PC-9 (cell line): ENCODE results near the gene DLGAP1. TPM values are rescaled to one million over a fixed set of nuclear protein-coding genes. Genes with fewer than 3 reads are reported as not detected.

Experiments
- BruUV-seq: library from RNA; stranded (reverse); fragments of 400-500 nt; replicated peaks from 2 replicates; lab custom pipeline; 2021; lab: Mats Ljungman, UMichigan
- CTCF ChIA-PET: fragments of 300-600 bp; sonication (Branson Sonifier 250); formaldehyde crosslinking; loops from one replicate; lab custom pipeline; 2022; ENCODE audit warnings: antibody characterized with exemption; lab: Charles Lee
- POLR2A ChIA-PET: fragments of 300-600 bp; sonication (Branson Sonifier 250); formaldehyde crosslinking; loops from one replicate; lab custom pipeline; 2022; ENCODE audit warnings: antibody characterized with exemption; ENCODE audit not compliant: unreplicated experiment; lab: Charles Lee
- DNase-seq, 2 experiments: peaks; one replicate each; pipeline versions ENCODE4 v3.0.0 to v3.0.0-alpha.2; 2015 to 2022; ENCODE audit warnings: mixed read lengths in 1 of 2
- H2AFZ ChIP-seq: fragments of 200-600 bp; sonication (generic); 2 replicates; pipeline ENCODE4 v1.8.1; 2017; ENCODE audit warnings: antibody characterized with exemption
- H3F3A ChIP-seq: fragments of 200-600 bp; sonication (generic); 2 replicates; pipeline ENCODE4 v1.8.1; 2017; ENCODE audit warnings: antibody characterized with exemption, mild to moderate bottlenecking, low read depth; ENCODE audit not compliant: insufficient read depth
- H3K27ac ChIP-seq: fragments of 200-600 bp; sonication (generic); 2 replicates; pipeline ENCODE4 v1.6.1; 2016; ENCODE audit warnings: mixed run types
- H3K27me3 ChIP-seq: fragments of 200-600 bp; sonication (generic); 2 replicates; pipeline ENCODE4 v1.6.1; 2016; ENCODE audit warnings: low read depth, mixed run types; ENCODE audit not compliant: insufficient read depth
- H3K36me3 ChIP-seq: fragments of 200-600 bp; sonication (generic); 2 replicates; pipeline ENCODE4 v1.6.1; 2016; ENCODE audit warnings: low read depth, mixed run types
- H3K4me1 ChIP-seq: fragments of 200-600 bp; sonication (generic); replicated peaks from 2 replicates; pipeline ENCODE4 v1.6.1; 2016; ENCODE audit warnings: mixed run types; ENCODE audit not compliant: insufficient read depth
- H3K4me2 ChIP-seq: fragments of 200-600 bp; sonication (generic); 2 replicates; pipeline ENCODE4 v1.6.1; 2017; ENCODE audit warnings: mixed run types
- H3K4me3 ChIP-seq: fragments of 200-600 bp; sonication (generic); 2 replicates; pipeline ENCODE4 v1.6.1; 2016; ENCODE audit warnings: mixed run types
- H3K79me2 ChIP-seq: fragments of 200-600 bp; sonication (generic); 2 replicates; pipeline ENCODE4 v1.6.1; 2017; ENCODE audit warnings: low read depth, mixed run types
- H3K9me2 ChIP-seq: fragments of 200-600 bp; sonication (generic); 2 replicates; pipeline ENCODE4 v1.8.1; 2017; ENCODE audit warnings: mild to moderate bottlenecking; ENCODE audit not compliant: insufficient read depth
- H3K9me3 ChIP-seq: fragments of 200-600 bp; sonication (generic); 2 replicates; pipeline ENCODE4 v1.8.1; 2016; ENCODE audit warnings: low read depth; ENCODE audit not compliant: insufficient read depth
- H4K20me1 ChIP-seq: fragments of 200-600 bp; sonication (generic); 2 replicates; pipeline ENCODE4 v1.8.1; 2017; ENCODE audit not compliant: insufficient read depth
- CTCF ChIP-seq: fragments of 200-600 bp; sonication (generic); conservative IDR thresholded peaks from 2 replicates; pipeline ENCODE4 v1.6.1; 2017; ENCODE audit warnings: mixed run types, antibody characterized with exemption, mild to moderate bottlenecking, moderate library complexity
- EZH2 ChIP-seq: fragments of 200-600 bp; sonication (generic); IDR thresholded peaks from 2 replicates; pipeline ENCODE4 v1.8.0; 2017; ENCODE audit warnings: antibody characterized with exemption, low read depth
- intact Hi-C: fragments of 100-400 bp; cut with micrococcal nuclease; formaldehyde crosslinking; loops from one replicate; pipeline ENCODE4 v1.10.0; 2022; ENCODE audit not compliant: unreplicated experiment
- total RNA-seq: library from RNA; stranded (reverse); gene quantifications from 2 replicates; pipeline ENCODE4 v1.2.3, GENCODE V29; 2021

The DLGAP1 gene
- total RNA-seq, 1 experiment from 2014 or later: not detected

- intact Hi-C loops: no loop called here
- Histone ChIP-seq H3K4me3 (no peak overlapping the region), H3K9me3 (no peaks in the 10 kb centered on the region), H3K9me2 (no peaks in the 10 kb centered on the region), H3K36me3 (no peaks in the 10 kb centered on the region), H4K20me1 (no peaks in the 10 kb centered on the region), H3F3A (no peaks in the 10 kb centered on the region), H2AFZ (no peak overlapping the region), H3K27ac (no peak overlapping the region), H3K79me2 (no peaks in the 10 kb centered on the region), H3K4me2 (no peak overlapping the region), H3K4me1 (peaks cover under 1% of the 10 kb centered on the region; the same call in 1 of the 2 replicates), H3K27me3 (no peaks in the 10 kb centered on the region)
- BruUV-seq: no TSS peak
- CTCF ChIA-PET: no interaction called here
- POLR2A ChIA-PET: no interaction called here
- TF ChIP-seq CTCF: no peak
- TF ChIP-seq EZH2: no peak
- DNase-seq: no peak
Measured at GRCh38 chr18:3741333-3741732, 713.8 kb downstream of the DLGAP1 start.

GRCh38 chr18:3728704-3729437 lies 726.2 kb downstream of the DLGAP1 start:
- DNase-seq: no peak
- ChIA-PET POLR2A (no interaction called here), CTCF (no interaction called here)
- H3K4me2 ChIP-seq: no peak overlapping the region
- intact Hi-C loops: no loop called here
- TF ChIP-seq EZH2: no peak
- no peak for TF ChIP-seq CTCF
- H3K36me3 ChIP-seq: no peaks in the 10 kb centered on the region
- H3K4me1 ChIP-seq: no peaks in the 10 kb centered on the region; the same call in 1 of the 2 replicates
- BruUV-seq: no TSS peak
- H2AFZ ChIP-seq: no peak overlapping the region
- no peaks in the 10 kb centered on the region for H3K9me2 ChIP-seq
- H3K27me3 ChIP-seq: no peaks in the 10 kb centered on the region
- H3K79me2 ChIP-seq: no peaks in the 10 kb centered on the region
- H3K9me3 ChIP-seq: no peaks in the 10 kb centered on the region
- H3K27ac ChIP-seq: no peak overlapping the region
- H3K4me3 ChIP-seq: no peak overlapping the region
- H3F3A ChIP-seq: no peaks in the 10 kb centered on the region
- H4K20me1 ChIP-seq: no peaks in the 10 kb centered on the region

- Histone ChIP-seq H2AFZ (no peak overlapping the region), H3K9me3 (no peaks in the 10 kb centered on the region), H3K36me3 (no peaks in the 10 kb centered on the region), H3K4me2 (no peak overlapping the region), H3K27ac (no peak overlapping the region), H3K79me2 (no peaks in the 10 kb centered on the region), H3K4me3 (no peak overlapping the region), H3K27me3 (no peaks in the 10 kb centered on the region), H3K9me2 (no peaks in the 10 kb centered on the region), H3F3A (no peaks in the 10 kb centered on the region), H4K20me1 (no peaks in the 10 kb centered on the region), H3K4me1 (peaks cover 6% of the 10 kb centered on the region; the same call in 1 of the 2 replicates)
- TF ChIP-seq CTCF: no peak
- DNase-seq: no peak
- BruUV-seq: no TSS peak
- ChIA-PET POLR2A (no interaction called here), CTCF (no interaction called here)
- intact Hi-C loops: no loop called here
Measured at GRCh38 chr18:3727274-3727673, 727.8 kb downstream of the DLGAP1 start.
